OCI-LY3 (cell line): ENCODE measurements around the gene NYNRIN.

Source experiments
- EZH2phosphoT487 ChIP-seq: fragments of 200-600 bp; shearing (Covaris generic); IDR thresholded peaks from 2 replicates; pipeline ENCODE4 v1.6.1; 2018; ENCODE audit warnings: antibody characterized with exemption, mixed run types, low read depth
- TF ChIP-seq, protein P1 (sequence below): fragments of 200-600, 300-600 bp; sonication (generic); IDR thresholded peaks from 2 replicates; pipeline ENCODE4 v1.5.1; 2014; ENCODE audit warnings: antibody characterized with exemption, low read length, low read depth

GRCh38 chr14:24422261-24422660, 23.5 kb downstream of the NYNRIN start:
- TF ChIP-seq EZH2phosphoT487 = no peak
- TF ChIP-seq, protein P1, sequence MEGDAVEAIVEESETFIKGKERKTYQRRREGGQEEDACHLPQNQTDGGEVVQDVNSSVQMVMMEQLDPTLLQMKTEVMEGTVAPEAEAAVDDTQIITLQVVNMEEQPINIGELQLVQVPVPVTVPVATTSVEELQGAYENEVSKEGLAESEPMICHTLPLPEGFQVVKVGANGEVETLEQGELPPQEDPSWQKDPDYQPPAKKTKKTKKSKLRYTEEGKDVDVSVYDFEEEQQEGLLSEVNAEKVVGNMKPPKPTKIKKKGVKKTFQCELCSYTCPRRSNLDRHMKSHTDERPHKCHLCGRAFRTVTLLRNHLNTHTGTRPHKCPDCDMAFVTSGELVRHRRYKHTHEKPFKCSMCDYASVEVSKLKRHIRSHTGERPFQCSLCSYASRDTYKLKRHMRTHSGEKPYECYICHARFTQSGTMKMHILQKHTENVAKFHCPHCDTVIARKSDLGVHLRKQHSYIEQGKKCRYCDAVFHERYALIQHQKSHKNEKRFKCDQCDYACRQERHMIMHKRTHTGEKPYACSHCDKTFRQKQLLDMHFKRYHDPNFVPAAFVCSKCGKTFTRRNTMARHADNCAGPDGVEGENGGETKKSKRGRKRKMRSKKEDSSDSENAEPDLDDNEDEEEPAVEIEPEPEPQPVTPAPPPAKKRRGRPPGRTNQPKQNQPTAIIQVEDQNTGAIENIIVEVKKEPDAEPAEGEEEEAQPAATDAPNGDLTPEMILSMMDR = no peak
